ENCODE measurements around the gene HMGXB4. TPM values are rescaled to one million over a fixed set of nuclear protein-coding genes. Genes with fewer than 3 reads are reported as not detected.

Gene HMGXB4
- total and polyA plus RNA-seq, 2 experiments from 2014 or later: 34.7 to 64.9 TPM

- TF ChIP-seq POLR2AphosphoS5 (IDR thresholded peaks at IDR 0.05; ENCODE audit: low read depth): no peak
- no peak for TF ChIP-seq REST (IDR thresholded peaks at IDR 0.05; ENCODE audit: unreplicated experiment)
- TF ChIP-seq ETS1 (IDR thresholded peaks at IDR 0.05): no peak
- TF ChIP-seq JUNB (IDR thresholded peaks at IDR 0.05; ENCODE audit: unreplicated experiment): no peak
- TF ChIP-seq EZH2phosphoT487 (IDR thresholded peaks at IDR 0.05; ENCODE audit: unreplicated experiment): no peak
- TF ChIP-seq CTCF (conservative IDR thresholded peaks at IDR 0.05; ENCODE audit: low read depth in 2 of 2): no peak
- TF ChIP-seq EZH2 (IDR thresholded peaks at IDR 0.05; ENCODE audit: low read depth, unreplicated experiment): no peak
- no peak for TF ChIP-seq NANOG (IDR thresholded peaks at IDR 0.05; ENCODE audit: borderline replicate concordance)
Measured at GRCh38 chr22:35215993-35216392, 41.3 kb upstream of the HMGXB4 start (continued).

GRCh38 chr22:35217527-35217926 lies 39.8 kb upstream of the HMGXB4 start:
- Histone ChIP-seq H3K36me3 (ENCODE audit: insufficient read depth) (no peaks in the 10 kb centered on the region), H2AFZ (no peak overlapping the region), H3K4me1 (ENCODE audit: insufficient read depth) (no peaks in the 10 kb centered on the region), H3K4me3 (no peak overlapping the region), H3F3A (replicated peaks; ENCODE audit: low read depth) (no peaks in the 10 kb centered on the region), H3K27ac (ENCODE audit: low read depth) (no peak overlapping the region), H3K79me2 (replicated peaks; ENCODE audit: insufficient read depth) (no peaks in the 10 kb centered on the region), H4K20me1 (replicated peaks; ENCODE audit: insufficient read depth) (no peaks in the 10 kb centered on the region), H3K4me2 (no peak overlapping the region), H3K27me3 (ENCODE audit: insufficient read depth) (no peaks in the 10 kb centered on the region), H3K9me2 (ENCODE audit: insufficient read depth) (peaks cover 4% of the 10 kb centered on the region; the same call in 1 of the 2 replicates)
- Mint-ChIP-seq H3K36me3 (ENCODE audit: low read depth) (no peaks in the 10 kb centered on the region), H3K27me3 (ENCODE audit: insufficient read depth, low read depth, poor library complexity) (no peaks in the 10 kb centered on the region), H3K9me3 (peaks cover 3% of the 10 kb centered on the region; the same call in 1 of the 3 replicates), H3K4me3 (no peak overlapping the region), H3K4me1 (peaks cover 2% of the 10 kb centered on the region; the same call in 2 of the 3 replicates), H3K27ac (no peak overlapping the region)
- no peak for DNase-seq (ENCODE audit: low spot score)
- ATAC-seq: no peak
- TF ChIP-seq NANOG (IDR thresholded peaks at IDR 0.05; ENCODE audit: borderline replicate concordance): no peak
- TF ChIP-seq ZNF462 (CRISPR knock-in tag; IDR thresholded peaks at IDR 0.05): no peak
- TF ChIP-seq EZH2 (IDR thresholded peaks at IDR 0.05; ENCODE audit: low read depth, unreplicated experiment): no peak
- no peak for TF ChIP-seq CTCF (conservative IDR thresholded peaks at IDR 0.05; ENCODE audit: low read depth in 2 of 2)
